Activated T-helper 17 cell treated with anti-CD3 and anti-CD28 coated beads, Interleukin-2, amount 50 U/mL, for 72 hours (primary cell): ENCODE data around the gene ADARB1. TPM values are rescaled to one million over a fixed set of nuclear protein-coding genes. Genes with fewer than 3 reads are reported as not detected.

Source experiments
- ATAC-seq: fragments of 150-1000 bp; cut with Tn5 transposase; replicated peaks from 2 replicates; pipeline ENCODE4 v1.10.0; 2021; ENCODE audit warnings: mild to moderate bottlenecking, moderate library complexity
- H3K27ac Mint-ChIP-seq: one replicate; pipeline ENCODE4 v1.8.0; 2022; ENCODE audit warnings: mixed read lengths
- H3K27me3 Mint-ChIP-seq: one replicate; pipeline ENCODE4 v1.8.0; 2022; ENCODE audit warnings: mixed read lengths
- H3K36me3 Mint-ChIP-seq: one replicate; pipeline ENCODE4 v1.8.0; 2022; ENCODE audit warnings: low read depth, mild to moderate bottlenecking, mixed read lengths
- H3K4me1 Mint-ChIP-seq: one replicate; pipeline ENCODE4 v1.8.0; 2022; ENCODE audit warnings: mixed read lengths
- H3K4me3 Mint-ChIP-seq: one replicate; pipeline ENCODE4 v1.8.0; 2022; ENCODE audit warnings: mild to moderate bottlenecking, mixed read lengths
- H3K9me3 Mint-ChIP-seq: one replicate; pipeline ENCODE4 v1.8.0; 2022; ENCODE audit warnings: mixed read lengths
- total RNA-seq, 2 donors: library from RNA; stranded (reverse); gene quantifications; one replicate each; pipeline ENCODE4 v1.2.3, GENCODE V29; 2022

The ADARB1 gene
- total RNA-seq, 2 donors from 2014 or later = 22.7 to 32.0 TPM

GRCh38 chr21:45150638-45151131 lies 76.3 kb downstream of the ADARB1 start:
- Mint-ChIP-seq H3K9me3 (no peaks in the 10 kb centered on the region), H3K27ac (no peak overlapping the region), H3K36me3 (peaks cover 7% of the 10 kb centered on the region), H3K4me3 (no peak overlapping the region), H3K4me1 (peaks cover 24% of the 10 kb centered on the region), H3K27me3 (no peaks in the 10 kb centered on the region)
- ATAC-seq = no peak

DNA sequence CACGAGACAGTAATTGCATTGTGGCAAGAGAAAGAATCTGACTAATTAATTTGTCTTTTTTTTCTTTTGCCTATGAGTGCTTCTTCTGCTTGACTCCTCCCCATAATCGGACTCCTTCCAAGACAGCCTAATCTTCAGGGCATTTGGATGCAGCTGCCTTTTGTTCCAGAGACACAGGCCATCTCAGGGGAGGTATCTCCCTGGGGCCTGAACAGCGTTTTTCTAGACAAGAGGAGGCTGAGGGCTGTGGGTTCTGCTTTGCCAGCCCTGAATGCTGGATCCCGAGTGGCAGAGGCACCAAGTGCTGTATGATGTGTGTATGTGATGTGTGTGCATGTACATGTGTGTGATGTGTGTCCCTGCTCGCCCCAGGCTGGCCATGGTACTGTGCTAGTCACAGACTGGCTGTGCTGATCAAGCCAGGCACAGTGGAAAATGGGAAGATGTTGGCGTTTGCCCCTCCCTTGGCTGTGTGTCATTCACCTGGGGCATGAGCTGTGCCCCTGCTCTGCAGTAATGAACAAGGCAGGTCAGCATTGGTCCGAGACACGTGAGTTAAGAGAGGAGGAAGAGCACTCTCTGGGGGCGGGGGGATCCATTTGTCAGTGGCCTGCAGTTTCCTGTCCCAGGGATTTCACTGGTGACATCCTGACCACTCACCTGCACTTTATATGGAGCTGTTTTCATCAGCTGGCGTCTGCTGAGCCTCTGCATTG lies 77.2 kb downstream of the ADARB1 start:
- no peak for ATAC-seq
- Mint-ChIP-seq H3K27ac (peak overlapping the region; percentile 44), H3K27me3 (no peaks in the 10 kb centered on the region), H3K9me3 (peaks cover 3% of the 10 kb centered on the region), H3K4me3 (peak overlapping the region; percentile 74), H3K36me3 (no peaks in the 10 kb centered on the region), H3K4me1 (peaks cover 34% of the 10 kb centered on the region)

DNA sequence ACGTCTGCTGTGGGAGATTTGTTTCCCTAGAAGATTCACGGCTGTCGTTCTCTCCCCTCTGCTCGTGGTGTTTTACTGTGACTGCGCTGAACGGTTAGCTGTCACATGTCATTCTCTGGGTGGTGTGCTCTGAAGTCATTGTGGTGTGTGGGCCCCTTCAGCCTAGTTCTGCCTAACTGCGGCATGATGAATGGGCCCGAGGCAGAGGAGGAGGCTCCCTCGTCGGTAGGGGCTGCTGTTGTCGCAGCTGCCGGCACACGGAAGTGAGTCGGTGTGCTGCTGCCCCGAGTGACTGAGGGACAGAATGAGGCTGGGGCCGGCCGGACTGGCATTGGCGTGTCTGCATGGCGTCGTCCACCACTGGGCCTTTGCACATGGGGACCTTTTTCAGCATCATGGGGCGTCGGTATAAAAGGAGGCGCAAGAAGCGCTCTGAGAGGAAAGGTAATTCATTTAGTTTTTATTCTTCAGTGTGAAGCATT lies 77.9 kb downstream of the ADARB1 start:
- H3K27ac Mint-ChIP-seq = peak overlapping the region; percentile 44
- ATAC-seq = peak; percentile 96
- H3K36me3 Mint-ChIP-seq = no peaks in the 10 kb centered on the region
- peaks cover 3% of the 10 kb centered on the region for H3K9me3 Mint-ChIP-seq
- H3K4me3 Mint-ChIP-seq = peak overlapping the region; percentile 74
- no peaks in the 10 kb centered on the region for H3K27me3 Mint-ChIP-seq
- H3K4me1 Mint-ChIP-seq = peaks cover 35% of the 10 kb centered on the region

DNA sequence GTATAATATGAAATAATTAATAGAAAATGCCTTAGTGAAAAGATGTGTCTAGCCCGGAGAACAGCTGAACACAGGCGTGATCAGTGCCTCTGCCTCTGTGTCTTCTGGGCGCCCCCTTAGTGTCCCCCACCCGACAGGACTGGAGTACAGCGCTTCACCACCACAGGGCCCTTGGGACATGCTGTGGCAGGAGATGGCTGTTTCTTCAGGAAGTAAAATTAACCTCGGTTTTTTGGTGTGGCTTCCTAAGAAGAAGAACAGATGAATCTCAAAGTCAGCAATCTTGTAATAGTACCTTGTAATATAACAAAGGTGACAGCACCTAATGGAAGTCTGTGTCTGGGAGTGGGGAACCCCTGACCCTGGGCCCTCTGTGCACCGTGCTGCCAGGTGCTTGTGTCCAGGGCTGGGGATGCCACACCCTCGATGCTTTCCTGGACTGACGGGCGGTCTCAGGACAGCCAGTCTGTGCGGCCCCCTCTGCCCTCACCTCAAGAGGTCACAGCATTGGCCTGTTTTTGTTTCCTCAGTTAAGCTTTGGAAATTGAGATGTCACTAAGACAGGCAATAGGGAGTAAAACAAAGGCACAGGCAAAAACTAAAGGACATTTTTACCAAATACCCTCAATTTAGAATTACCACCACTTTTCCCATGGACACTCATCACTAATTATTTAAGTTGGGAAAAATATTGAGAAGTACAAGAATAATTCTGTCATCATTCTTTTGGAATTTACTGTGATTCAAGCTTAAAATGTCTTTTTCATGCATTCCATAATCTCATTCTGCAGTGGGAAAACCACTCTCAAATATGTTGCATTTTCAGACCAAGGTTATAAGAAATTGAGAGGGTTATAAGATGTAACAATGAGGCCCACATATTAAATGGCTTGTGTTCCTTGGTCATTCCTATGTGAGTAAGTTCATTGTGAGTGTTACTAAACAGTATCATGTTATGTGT lies 79.3 kb downstream of the ADARB1 start:
- H3K27ac Mint-ChIP-seq = peak overlapping the region; percentile 28
- no peaks in the 10 kb centered on the region for H3K27me3 Mint-ChIP-seq
- peak overlapping the region; percentile 74 for H3K4me3 Mint-ChIP-seq
- no peak for ATAC-seq
- peaks cover 3% of the 10 kb centered on the region for H3K9me3 Mint-ChIP-seq
- no peaks in the 10 kb centered on the region for H3K36me3 Mint-ChIP-seq
- H3K4me1 Mint-ChIP-seq = peaks cover 35% of the 10 kb centered on the region

GRCh38 chr21:45154511-45155508 lies 80.4 kb downstream of the ADARB1 start:
- Mint-ChIP-seq H3K27ac (peak overlapping the region; percentile 36), H3K9me3 (peaks cover 3% of the 10 kb centered on the region), H3K4me1 (peaks cover 35% of the 10 kb centered on the region), H3K36me3 (no peaks in the 10 kb centered on the region), H3K27me3 (no peaks in the 10 kb centered on the region), H3K4me3 (peak overlapping the region; percentile 7)
- ATAC-seq = peak; percentile 70

DNA sequence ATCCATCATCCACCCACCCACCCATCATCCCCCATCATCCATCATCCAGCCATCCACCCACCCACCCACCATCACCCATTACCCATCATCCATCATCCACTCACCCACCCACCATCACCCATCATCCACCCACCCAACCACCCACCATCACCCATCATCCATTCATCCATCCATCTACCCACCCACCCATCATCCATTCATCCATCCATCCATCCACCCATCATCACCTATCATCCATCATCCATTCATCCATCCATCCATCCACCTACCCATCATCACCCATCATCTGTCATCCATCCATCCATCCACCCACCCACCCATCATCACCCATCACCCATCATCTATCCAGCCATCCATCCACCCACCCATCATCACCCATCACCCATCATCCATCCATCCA lies 81.5 kb downstream of the ADARB1 start:
- Mint-ChIP-seq H3K4me1 (peaks cover 35% of the 10 kb centered on the region), H3K9me3 (peaks cover 3% of the 10 kb centered on the region), H3K27me3 (no peaks in the 10 kb centered on the region), H3K36me3 (no peaks in the 10 kb centered on the region), H3K4me3 (no peak overlapping the region), H3K27ac (no peak overlapping the region)
- ATAC-seq = no peak

- Mint-ChIP-seq H3K4me3 (no peak overlapping the region), H3K36me3 (no peaks in the 10 kb centered on the region), H3K9me3 (peaks cover 3% of the 10 kb centered on the region), H3K4me1 (peaks cover 35% of the 10 kb centered on the region), H3K27ac (no peak overlapping the region), H3K27me3 (no peaks in the 10 kb centered on the region)
- ATAC-seq = no peak
These were observed 82.1 kb downstream of the ADARB1 start for GRCh38 chr21:45156459-45156858.

DNA sequence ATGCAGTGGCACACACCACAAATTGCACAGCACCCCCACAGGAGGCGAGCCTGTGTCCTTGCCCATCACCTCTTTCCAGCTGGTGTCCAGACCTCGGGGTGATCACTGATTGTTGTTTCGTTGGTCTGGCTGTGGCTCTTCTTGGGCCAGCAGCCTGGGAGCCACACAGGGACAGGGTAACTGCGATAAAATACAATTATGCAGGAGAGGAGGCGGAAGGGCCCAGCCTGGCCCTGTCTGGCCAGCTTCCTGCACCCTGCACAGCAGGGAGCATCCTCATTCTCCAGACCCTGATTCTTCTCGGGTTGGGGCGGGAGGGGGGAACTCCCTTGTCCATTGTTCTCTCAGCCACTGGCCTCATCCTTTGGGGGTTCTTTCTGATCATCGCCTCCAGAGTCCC lies 83.6 kb downstream of the ADARB1 start:
- Mint-ChIP-seq H3K4me1 (peaks cover 28% of the 10 kb centered on the region), H3K4me3 (no peak overlapping the region), H3K27me3 (no peaks in the 10 kb centered on the region), H3K36me3 (no peaks in the 10 kb centered on the region), H3K9me3 (peaks cover 3% of the 10 kb centered on the region), H3K27ac (no peak overlapping the region)
- ATAC-seq = no peak

DNA sequence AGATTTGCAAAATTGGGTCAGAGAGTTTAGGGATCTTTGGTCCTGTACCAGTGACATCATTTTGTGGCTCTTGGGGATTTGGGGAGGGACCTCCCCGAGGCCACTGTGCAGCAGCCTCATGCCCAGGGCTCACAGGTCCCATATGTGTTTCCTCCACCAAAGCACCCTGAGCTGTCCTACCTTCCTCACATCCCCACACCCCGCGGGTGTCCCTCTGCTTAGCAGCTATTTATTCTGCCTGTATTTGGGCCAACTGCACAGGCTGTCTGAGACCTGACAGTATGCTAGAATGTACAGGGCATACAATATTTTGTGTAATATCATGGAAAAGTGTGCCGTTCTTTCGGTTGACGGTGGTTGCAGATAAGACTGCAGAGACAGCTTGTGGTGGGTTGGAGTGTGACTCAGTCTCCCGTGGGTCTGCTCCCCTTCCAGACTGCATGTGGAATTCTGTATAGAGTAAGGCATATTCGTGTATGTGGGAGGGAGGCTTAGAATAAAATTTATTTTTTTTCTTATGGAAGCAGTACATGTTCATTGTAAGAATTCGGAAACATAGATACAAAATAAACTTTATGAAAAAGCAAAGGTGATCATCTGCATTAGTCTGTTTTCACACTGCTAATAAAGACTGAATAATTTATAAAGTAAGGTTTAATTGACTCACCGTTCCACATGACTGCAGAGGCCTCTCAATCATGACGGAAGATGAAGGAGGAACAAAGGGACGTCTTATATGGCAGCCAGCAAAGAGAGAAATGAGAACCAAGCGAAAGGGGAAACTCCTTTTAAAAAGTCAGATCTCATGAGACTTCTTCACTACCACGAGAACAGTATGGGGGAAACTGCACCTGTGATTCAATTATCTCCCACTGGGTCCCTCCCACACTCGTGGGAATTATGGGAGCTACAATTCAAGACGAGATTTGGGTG lies 84.4 kb downstream of the ADARB1 start:
- Mint-ChIP-seq H3K9me3 (peaks cover 3% of the 10 kb centered on the region), H3K36me3 (no peaks in the 10 kb centered on the region), H3K27ac (no peak overlapping the region), H3K4me1 (peaks cover 28% of the 10 kb centered on the region), H3K4me3 (no peak overlapping the region), H3K27me3 (no peaks in the 10 kb centered on the region)
- no peak for ATAC-seq

GRCh38 chr21:45160198-45160597 lies 85.8 kb downstream of the ADARB1 start:
- no peak overlapping the region for H3K27ac Mint-ChIP-seq
- H3K4me1 Mint-ChIP-seq = peaks cover 21% of the 10 kb centered on the region
- no peak overlapping the region for H3K4me3 Mint-ChIP-seq
- H3K9me3 Mint-ChIP-seq = peaks cover 3% of the 10 kb centered on the region
- H3K27me3 Mint-ChIP-seq = no peaks in the 10 kb centered on the region
- no peak for ATAC-seq
- H3K36me3 Mint-ChIP-seq = no peaks in the 10 kb centered on the region

DNA sequence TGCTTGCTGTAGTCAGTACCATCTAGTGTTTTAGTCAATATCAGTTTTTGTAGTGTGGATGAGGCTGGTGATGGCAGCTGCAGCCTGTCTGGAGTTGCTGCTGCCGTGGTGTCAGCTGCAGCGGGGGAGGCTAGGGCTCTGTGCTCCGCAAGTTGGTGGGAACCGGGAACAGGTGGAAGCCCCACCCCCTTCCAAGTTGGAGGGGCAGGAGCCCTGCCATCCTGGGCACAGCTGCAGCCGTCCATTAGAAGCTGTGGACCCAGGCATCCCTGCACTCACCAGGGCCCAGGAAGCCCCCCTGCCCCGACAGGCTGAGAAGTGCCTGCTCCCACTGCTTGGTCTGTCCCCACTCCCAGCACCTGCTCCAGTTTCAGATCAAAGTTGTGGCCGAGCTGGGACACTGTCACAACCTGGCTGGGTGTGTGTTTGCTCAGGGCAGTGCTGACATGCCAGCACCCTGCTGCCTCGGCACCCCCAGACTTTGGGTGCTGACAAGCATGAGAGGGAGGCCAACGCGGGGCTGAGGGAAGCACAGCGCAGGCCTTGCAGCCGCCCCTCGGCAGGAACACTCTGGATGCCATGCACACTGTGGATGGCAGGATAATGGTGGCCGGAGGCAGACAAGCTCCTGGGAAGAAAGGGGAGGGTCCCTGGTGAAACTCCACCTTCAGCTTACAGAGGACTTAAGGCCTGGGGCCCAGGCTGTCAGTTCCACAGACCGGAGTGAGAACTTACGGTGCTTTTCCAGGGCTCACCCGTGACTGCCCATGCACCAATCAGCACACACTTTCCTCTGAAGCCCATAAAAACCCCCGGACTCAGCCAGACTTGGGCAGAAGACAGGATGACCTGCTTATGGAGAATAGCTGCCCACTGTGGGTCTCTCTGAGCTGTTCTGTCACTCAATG lies 86.9 kb downstream of the ADARB1 start:
- Mint-ChIP-seq H3K36me3 (no peaks in the 10 kb centered on the region), H3K27ac (no peak overlapping the region), H3K4me1 (peaks cover 10% of the 10 kb centered on the region), H3K27me3 (no peaks in the 10 kb centered on the region), H3K9me3 (peaks cover 3% of the 10 kb centered on the region), H3K4me3 (no peak overlapping the region)
- no peak for ATAC-seq

- no peak overlapping the region for H3K4me3 Mint-ChIP-seq
- no peaks in the 10 kb centered on the region for H3K36me3 Mint-ChIP-seq
- no peaks in the 10 kb centered on the region for H3K27me3 Mint-ChIP-seq
- no peak for ATAC-seq
- no peaks in the 10 kb centered on the region for H3K9me3 Mint-ChIP-seq
- peaks cover 5% of the 10 kb centered on the region for H3K4me1 Mint-ChIP-seq
- H3K27ac Mint-ChIP-seq = no peak overlapping the region
These were observed 87.7 kb downstream of the ADARB1 start for GRCh38 chr21:45162115-45162514.
